GM12864 (cell line): ENCODE measurements around the gene SEMA4F.

Experiments used
- DNase-seq: peaks from one replicate; pipeline ENCODE4 v3.0.0-alpha.2; 2011; ENCODE audit warnings: low read depth
- H3K4me3 ChIP-seq: 2 replicates; pipeline ENCODE4 v1.5.1; 2011; ENCODE audit warnings: mild to moderate bottlenecking, low read depth, low read length, control low read depth
- TF ChIP-seq, protein P1 (sequence below): IDR thresholded peaks from 2 replicates; pipeline ENCODE4 v1.5.1; 2011; ENCODE audit warnings: low read depth, mild to moderate bottlenecking, moderate library complexity, low read length, control low read depth, inconsistent platforms; ENCODE audit errors: missing control alignments

SEMA4F gene

GRCh38 chr2:74668087-74668486, 14.0 kb downstream of the SEMA4F start:
- DNase-seq = no peak
- no peak overlapping the region for H3K4me3 ChIP-seq
- TF ChIP-seq, protein P1, sequence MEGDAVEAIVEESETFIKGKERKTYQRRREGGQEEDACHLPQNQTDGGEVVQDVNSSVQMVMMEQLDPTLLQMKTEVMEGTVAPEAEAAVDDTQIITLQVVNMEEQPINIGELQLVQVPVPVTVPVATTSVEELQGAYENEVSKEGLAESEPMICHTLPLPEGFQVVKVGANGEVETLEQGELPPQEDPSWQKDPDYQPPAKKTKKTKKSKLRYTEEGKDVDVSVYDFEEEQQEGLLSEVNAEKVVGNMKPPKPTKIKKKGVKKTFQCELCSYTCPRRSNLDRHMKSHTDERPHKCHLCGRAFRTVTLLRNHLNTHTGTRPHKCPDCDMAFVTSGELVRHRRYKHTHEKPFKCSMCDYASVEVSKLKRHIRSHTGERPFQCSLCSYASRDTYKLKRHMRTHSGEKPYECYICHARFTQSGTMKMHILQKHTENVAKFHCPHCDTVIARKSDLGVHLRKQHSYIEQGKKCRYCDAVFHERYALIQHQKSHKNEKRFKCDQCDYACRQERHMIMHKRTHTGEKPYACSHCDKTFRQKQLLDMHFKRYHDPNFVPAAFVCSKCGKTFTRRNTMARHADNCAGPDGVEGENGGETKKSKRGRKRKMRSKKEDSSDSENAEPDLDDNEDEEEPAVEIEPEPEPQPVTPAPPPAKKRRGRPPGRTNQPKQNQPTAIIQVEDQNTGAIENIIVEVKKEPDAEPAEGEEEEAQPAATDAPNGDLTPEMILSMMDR = no peak

DNA sequence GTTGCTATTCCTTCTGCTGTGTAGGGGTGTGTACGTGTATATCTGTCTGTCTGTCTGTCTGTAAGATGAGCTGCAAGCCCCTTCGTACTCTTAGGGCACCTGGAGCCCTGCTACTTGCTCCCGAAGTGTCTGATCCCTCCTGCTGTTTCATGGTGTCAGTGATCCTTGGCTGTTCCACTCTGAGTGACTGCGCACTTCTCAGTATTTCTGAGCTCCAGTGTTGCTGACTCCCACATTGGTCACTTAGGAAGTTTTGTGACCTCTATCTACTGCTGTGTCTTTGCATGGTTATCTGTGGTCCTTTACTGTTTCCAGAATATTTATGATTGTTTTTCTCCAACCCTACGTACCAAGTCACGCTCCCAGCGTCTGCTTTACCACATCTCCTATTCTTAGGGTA, 16.2 kb downstream of the SEMA4F start:
- TF ChIP-seq, protein P1 = no peak
- no peak overlapping the region for H3K4me3 ChIP-seq
- no peak for DNase-seq

DNA sequence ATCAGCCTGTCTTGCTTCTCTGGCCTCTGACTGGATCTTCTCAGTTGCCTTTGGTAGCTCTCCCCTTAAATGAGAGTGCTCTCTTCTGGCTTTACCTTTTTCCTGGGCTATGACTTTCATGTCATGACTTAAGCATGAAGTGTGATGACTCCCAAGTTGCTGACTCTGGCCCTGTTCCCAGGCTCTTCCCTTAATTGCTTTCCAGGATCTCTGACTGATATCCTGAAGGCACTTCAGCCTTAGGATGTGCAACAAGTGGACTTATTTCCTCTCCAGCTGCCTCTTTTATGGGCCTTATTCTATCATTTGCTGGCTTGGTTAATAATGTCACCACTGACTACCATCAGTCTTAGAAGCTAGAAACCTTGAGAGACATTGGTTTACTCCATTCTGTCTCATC, 17.4 kb downstream of the SEMA4F start:
- H3K4me3 ChIP-seq = no peak overlapping the region
- TF ChIP-seq, protein P1 = no peak
- DNase-seq = no peak

- H3K4me3 ChIP-seq = no peak overlapping the region
- no peak for DNase-seq
- TF ChIP-seq, protein P1 = no peak
Observed at GRCh38 chr2:74673826-74674528, 19.9 kb downstream of the SEMA4F start.

DNA sequence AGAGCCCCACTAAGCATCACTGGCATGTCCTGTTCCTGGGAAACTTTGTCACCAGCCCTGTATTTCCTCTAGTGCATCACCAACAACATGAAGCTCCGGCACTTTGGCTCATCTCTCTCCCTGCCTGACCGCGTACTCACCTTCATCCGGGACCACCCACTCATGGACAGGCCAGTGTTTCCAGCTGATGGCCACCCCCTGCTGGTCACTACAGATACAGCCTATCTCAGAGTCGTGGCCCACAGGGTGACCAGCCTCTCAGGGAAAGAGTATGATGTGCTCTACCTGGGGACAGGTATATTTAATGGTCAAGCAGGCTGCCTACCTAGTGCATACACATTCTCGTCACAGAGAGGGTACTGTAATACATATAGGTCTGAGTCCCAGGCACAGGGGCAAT, 21.0 kb downstream of the SEMA4F start:
- TF ChIP-seq, protein P1 = no peak
- H3K4me3 ChIP-seq = no peak overlapping the region
- no peak for DNase-seq

GRCh38 chr2:74676331-74676730, 22.3 kb downstream of the SEMA4F start:
- TF ChIP-seq, protein P1 = no peak
- no peak for DNase-seq
- no peak overlapping the region for H3K4me3 ChIP-seq

- DNase-seq = no peak
- TF ChIP-seq, protein P1 = no peak
- no peak overlapping the region for H3K4me3 ChIP-seq
Observed at GRCh38 chr2:74679615-74680014, 25.6 kb downstream of the SEMA4F start.
